ENCODE measurements around the gene USP20.

Gene USP20

GRCh38 chr9:129869585-129870501, 34.6 kb downstream of the USP20 start:
- in situ Hi-C loops (cut with HindIII; ENCODE audit: low sequenced_read_pairs), result no loop called here

GRCh38 chr9:129871046-129871445, 35.8 kb downstream of the USP20 start:
- in situ Hi-C loops (cut with HindIII; ENCODE audit: low sequenced_read_pairs), result no loop called here

GRCh38 chr9:129873563-129874190, 38.4 kb downstream of the USP20 start:
- in situ Hi-C loops (cut with HindIII; ENCODE audit: low sequenced_read_pairs), result no loop called here

- in situ Hi-C loops (cut with HindIII; ENCODE audit: low sequenced_read_pairs), result no loop called here
Measured at GRCh38 chr9:129874261-129875101, 39.2 kb downstream of the USP20 start.

- in situ Hi-C loops (cut with HindIII; ENCODE audit: low sequenced_read_pairs), result no loop called here
Measured at GRCh38 chr9:129875181-129875611, 39.9 kb downstream of the USP20 start.

GRCh38 chr9:129875687-129876395, 40.6 kb downstream of the USP20 start:
- in situ Hi-C loops (cut with HindIII; ENCODE audit: low sequenced_read_pairs), result no loop called here

- in situ Hi-C loops (cut with HindIII; ENCODE audit: low sequenced_read_pairs), result no loop called here
Measured at GRCh38 chr9:129876815-129877214, 41.6 kb downstream of the USP20 start.

- in situ Hi-C loops (cut with HindIII; ENCODE audit: low sequenced_read_pairs), result no loop called here
Measured at GRCh38 chr9:129878291-129878690, 43.0 kb downstream of the USP20 start.

GRCh38 chr9:129879103-129879699, 43.9 kb downstream of the USP20 start:
- in situ Hi-C loops (cut with HindIII; ENCODE audit: low sequenced_read_pairs), result no loop called here

GRCh38 chr9:129879991-129880653, 44.9 kb downstream of the USP20 start:
- in situ Hi-C loops (cut with HindIII; ENCODE audit: low sequenced_read_pairs), result no loop called here

GRCh38 chr9:129880654-129881546, 45.6 kb downstream of the USP20 start:
- in situ Hi-C loops (cut with HindIII; ENCODE audit: low sequenced_read_pairs), result no loop called here

GRCh38 chr9:129881547-129882324, 46.5 kb downstream of the USP20 start:
- in situ Hi-C loops (cut with HindIII; ENCODE audit: low sequenced_read_pairs), result no loop called here

- in situ Hi-C loops (cut with HindIII; ENCODE audit: low sequenced_read_pairs), result no loop called here
Measured at GRCh38 chr9:129884220-129885017, 49.2 kb downstream of the USP20 start.

GRCh38 chr9:129885018-129885669, 49.9 kb downstream of the USP20 start:
- in situ Hi-C loops (cut with HindIII; ENCODE audit: low sequenced_read_pairs), result no loop called here

GRCh38 chr9:129885670-129886106, 50.4 kb downstream of the USP20 start:
- in situ Hi-C loops (cut with HindIII; ENCODE audit: low sequenced_read_pairs), result no loop called here
